Cardiac septum (tissue), 1 donor: ENCODE data around the gene MSH5. TPM values are rescaled to one million over a fixed set of nuclear protein-coding genes. Genes with fewer than 3 reads are reported as not detected.
A peak's percentile ranks its signal among the peaks of the same experiment; 100 is the strongest.
"Not testable (repeated sequence)": the region's sequence is repeated elsewhere in the genome, so short reads cannot be mapped to it uniquely, and the experiment has no call there.

Experiments
- DNase-seq: peaks from one replicate; pipeline ENCODE4 v3.0.0-alpha.2; 2020; ENCODE audit warnings: low spot score
- intact Hi-C: fragments of 100-400 bp; cut with DNase I; formaldehyde crosslinking; loops from one replicate; pipeline ENCODE4 v1.14.0; 2022
- total RNA-seq: library from RNA; stranded (reverse); fragmentation: NEBNext Ultra II Directional; extraction: Animal tissue kit (Norgen Biotek cat#: 25700); gene quantifications from one replicate; pipeline ENCODE4 v1.2.1, GENCODE V29; 2021
- donor health status: DM: no; HTN: no; CAD: no.

Gene MSH5
- total RNA-seq, 1 donor from 2014 or later, result 1.7 TPM

- intact Hi-C loops, result no loop called here
These were observed 52.2 kb downstream of the MSH5 start for GRCh38 chr6:31792090-31792374.

DNA sequence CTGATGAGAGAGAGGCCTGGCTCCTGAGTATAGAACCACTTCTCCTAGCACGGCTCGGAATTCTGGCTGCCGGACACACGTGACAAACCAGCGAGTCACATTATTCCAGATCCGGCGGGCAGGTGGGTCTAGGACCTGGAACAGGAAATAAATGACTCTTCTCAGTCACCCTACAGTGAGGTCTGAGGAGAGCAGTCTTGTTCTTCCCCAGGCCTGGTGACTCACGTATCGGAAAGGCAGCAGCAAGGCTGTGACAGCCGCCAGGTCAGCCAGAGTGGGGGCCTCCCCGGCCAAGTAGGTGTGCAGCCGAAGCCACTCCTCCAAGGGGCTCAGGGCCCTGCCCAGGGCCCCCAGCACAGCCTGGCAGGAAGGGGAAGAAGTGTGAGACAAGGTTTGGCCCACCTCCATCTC lies 53.0 kb downstream of the MSH5 start:
- intact Hi-C loops, result no loop called here
- DNase-seq, result no peak

More at GRCh38 chr6:31792090-31792374, 52.2 kb downstream of the MSH5 start:
- no peak for DNase-seq

DNA sequence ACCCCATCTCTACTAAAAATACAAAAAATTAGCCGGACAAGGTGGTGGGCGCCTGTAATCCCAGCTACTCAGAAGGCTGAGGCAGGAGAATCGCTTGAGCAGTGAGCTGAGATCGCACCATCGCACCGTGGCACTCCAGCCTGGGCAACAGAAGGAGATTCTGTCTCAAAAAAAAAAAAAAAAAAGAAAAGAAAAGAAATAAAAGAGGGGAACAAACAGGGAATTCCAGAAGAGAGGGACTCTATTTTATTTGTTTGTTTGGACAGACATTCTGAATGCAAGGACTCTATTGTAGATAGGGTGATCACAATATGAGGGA lies 54.1 kb downstream of the MSH5 start:
- intact Hi-C loops, DNase-seq: not testable (repeated sequence)

DNA sequence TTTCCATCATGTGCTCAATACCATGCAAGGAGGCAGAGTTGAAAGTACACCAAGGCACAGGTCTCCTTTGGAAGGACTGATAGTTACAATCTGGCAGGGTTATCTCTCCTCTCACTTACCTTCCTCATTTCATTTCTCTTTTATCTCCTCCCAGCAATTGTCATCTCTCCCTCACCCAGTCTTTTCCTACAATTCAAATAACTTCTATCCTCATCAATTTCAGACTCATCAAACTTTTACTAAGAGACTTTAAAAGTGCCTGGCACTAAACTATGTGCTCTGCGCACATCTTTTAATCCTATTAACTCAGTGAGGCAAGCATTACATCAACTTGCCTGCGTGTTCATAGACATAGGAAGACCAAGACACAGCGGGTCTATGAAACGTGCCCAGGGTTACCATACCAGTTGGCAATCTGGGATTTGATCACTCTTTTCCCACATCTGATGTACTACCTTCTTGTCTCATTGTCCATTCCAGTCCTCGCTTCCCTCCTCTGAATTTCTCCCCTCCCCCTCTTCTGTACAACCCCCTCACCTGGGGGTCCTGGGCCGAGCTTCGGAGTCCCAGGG lies 54.6 kb downstream of the MSH5 start:
- DNase-seq, result no peak
- intact Hi-C loops, result no loop called here

DNA sequence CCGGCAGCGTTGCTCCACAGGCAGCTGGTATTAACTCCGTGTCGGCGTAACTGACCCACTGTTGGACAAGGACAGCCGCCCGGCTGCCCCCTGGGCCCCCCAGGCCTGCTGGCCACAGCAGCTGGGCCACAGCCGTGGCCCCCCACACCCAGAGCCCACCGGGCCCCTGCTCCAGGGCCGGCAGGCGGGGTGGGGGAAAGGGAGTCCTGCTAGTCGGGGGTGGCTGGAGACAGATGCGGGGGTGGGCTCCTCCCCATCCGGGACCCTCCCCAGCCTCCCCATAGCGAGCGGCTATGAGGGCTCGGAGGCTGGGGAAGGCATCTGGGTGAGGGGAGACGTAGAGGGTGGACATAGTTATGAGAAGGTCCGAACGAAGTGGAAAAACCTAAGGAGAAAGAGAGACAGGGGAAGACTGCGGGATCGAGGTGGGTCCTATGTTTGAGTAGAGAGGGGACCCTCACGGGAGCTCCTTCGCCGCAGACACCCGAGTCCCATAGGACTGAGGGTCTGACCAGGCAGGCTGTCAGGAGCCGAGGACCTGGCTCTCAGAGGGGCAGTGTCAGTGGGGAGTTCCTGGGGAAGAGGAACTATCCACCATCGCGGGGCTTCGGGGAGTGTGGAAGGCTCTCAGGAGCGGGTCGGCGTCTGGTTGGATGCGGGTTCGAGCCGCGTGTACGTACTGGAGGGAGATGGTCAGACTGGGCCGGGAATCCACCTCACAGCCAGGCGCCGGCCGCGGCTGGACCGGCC lies 55.2 kb downstream of the MSH5 start:
- intact Hi-C loops, result loop anchor here (5.0 kb wide), 1 partner anchor 58 kb away; the partner anchor contains the start of gene CLIC1

DNA sequence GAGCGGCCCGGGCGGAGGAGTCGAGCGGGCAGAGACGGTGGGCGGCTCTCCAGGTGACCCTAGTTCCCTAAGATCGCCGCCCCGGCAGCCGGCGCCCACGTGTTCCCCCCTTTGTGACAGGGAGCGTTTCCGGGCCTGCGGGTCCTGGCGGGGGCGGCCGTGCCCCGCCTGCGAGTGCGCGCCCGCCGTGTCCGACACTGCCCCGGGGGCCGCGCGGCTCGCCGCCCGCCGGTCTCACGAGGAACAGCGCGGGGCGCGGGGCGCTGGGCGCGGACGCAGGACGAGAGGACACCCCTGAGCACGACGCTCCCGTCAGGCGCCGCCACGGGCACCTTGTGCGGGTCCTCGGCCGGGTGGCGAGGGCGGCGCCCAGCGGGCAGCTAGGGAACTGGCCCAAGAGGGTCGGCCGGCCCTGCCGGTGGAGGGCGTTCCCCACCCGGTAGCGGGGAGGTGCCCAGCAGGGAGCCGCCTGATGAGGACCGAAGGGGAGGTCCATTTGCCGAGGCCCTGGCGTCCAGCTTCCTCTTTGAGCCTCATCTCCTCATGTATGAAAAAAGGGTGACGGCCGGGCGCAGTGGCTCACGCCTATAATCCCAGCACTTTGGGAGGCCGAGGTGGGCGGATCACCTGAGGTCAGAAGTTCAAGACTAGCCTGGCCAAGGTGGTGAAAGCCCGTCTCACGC lies 56.0 kb downstream of the MSH5 start, which contains the start of gene VARS1:
TSS of gene VARS1 (minus strand) at position 137 of the 683 bp plus-strand sequence. CDS start 535 bp downstream, outside the sequence.
- DNase-seq, result peak; percentile 98
- intact Hi-C loops, result loop anchor here (5.0 kb wide), 1 partner anchor 58 kb away; the partner anchor contains the start of gene CLIC1

More for the DNA sequence above, 55.2 kb downstream of the MSH5 start:
- no peak for DNase-seq

- DNase-seq, result no peak
- intact Hi-C loops, result loop anchor here (5.0 kb wide), 1 partner anchor 60 kb away; the partner anchor contains the start of gene CLIC1
These were observed 57.2 kb downstream of the MSH5 start for GRCh38 chr6:31796993-31797385.

GRCh38 chr6:31797588-31797987 lies 57.8 kb downstream of the MSH5 start:
- intact Hi-C loops, result loop anchor here (5.0 kb wide), 1 partner anchor 60 kb away; the partner anchor contains the start of gene CLIC1
- no peak for DNase-seq

DNA sequence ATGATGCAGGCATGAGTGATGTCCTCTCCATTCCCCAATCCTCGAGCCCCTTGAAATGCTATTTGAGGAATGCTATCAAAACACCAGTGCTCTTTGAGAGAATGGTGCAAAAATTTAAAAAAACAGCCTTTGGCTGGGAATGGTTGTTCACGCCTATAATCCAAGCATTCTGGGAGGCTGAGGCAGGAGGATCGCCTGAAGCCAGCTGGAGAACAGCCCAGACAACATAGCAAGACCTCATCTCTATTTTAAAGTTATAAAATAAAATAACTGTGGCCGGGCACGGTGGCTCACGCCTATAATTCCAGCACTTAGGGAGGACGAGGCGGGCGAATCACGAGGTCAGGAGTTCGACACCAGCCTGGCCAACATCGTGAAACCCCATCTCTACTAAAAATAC lies 60.0 kb downstream of the MSH5 start:
- no peak for DNase-seq

DNA sequence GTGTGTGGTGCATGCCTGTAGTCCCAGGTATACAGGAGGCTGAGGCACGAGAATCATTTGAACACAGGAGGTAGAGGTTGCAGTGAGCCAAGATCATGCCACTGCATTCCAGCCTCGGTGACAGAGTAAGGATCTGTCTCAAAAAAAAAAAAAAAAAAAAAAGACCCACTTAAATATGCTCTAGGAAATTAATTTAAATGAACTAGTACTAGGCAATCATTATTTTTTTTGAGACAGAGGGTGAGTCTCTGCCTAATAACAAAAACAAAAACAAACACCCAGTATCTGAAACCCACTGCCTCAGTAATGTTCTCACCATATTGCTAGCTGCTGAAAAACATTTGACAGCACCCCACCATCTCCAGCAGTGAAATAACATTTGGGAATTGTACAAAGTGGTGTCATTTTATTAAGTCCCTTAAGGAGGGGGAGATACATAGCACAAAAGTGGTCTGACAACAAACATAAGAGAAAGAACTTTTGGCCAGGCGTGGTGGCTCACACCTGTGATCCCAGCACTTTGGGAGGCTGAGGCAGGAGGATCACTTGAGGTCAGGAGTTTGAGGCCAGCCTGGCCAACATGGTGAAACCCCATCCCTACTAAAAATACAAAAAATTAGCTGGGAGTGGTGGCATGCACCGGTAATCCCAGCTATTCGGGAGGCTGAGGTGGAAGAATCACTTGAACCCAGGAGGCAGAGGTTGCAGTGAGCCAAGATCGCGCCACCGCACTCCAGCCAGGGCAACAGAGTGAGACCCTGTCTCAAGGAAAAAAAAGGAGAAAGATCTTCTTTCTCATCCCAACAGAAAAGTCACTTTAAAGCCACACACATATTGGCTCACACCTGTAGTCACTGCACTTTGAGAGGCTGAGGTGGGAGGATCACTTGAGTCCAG lies 61.5 kb downstream of the MSH5 start:
- DNase-seq, result peak; percentile 51
- intact Hi-C loops, result not testable (repeated sequence)

More for the DNA sequence above, 60.0 kb downstream of the MSH5 start:
- intact Hi-C loops, result loop anchor here (5.0 kb wide), 1 partner anchor 62 kb away; the partner anchor contains the start of gene CLIC1

DNA sequence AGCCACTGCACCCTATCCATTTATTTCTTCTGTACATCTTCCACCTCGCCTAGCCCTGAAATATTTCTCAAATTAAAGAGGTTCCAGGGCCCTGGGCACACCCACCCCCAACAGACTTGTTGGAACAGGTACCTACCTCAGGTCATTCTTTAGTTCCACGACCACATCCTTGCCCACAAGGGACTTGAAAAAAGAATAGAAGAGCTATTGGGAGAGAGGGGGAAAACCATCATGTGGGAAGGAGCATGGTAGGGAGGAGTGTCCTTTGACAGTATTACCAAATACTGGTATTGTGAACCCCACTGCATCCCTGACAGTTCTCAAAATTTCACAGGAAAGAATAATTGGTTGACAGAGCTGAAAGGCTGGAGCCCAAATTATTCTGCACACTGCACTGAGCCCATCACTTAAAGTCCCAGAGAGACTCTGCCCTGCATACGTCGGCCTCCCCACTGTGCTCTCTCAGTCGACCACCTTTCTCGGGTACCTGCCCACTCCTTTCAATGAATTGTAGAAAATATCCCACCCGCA lies 66.2 kb downstream of the MSH5 start:
- peak; percentile 68 for DNase-seq
- intact Hi-C loops, result no loop called here

GRCh38 chr6:31806470-31807272 lies 66.9 kb downstream of the MSH5 start, which contains the start of gene LSM2:
LSM2 (minus strand) TSS chr6:31806966; CDS start chr6:31806757, 209 bp downstream.
- DNase-seq, result peak; percentile 99
- intact Hi-C loops, result no loop called here

- intact Hi-C loops, result not testable (repeated sequence)
- DNase-seq, result peak; percentile 29
These were observed 68.8 kb downstream of the MSH5 start for GRCh38 chr6:31808599-31808998.

- intact Hi-C loops, result no loop called here
- peak; percentile 27 for DNase-seq
These were observed 71.8 kb downstream of the MSH5 start for GRCh38 chr6:31811645-31812044.
